Measurements from ENCODE around the gene GINM1.

The GINM1 gene

DNA sequence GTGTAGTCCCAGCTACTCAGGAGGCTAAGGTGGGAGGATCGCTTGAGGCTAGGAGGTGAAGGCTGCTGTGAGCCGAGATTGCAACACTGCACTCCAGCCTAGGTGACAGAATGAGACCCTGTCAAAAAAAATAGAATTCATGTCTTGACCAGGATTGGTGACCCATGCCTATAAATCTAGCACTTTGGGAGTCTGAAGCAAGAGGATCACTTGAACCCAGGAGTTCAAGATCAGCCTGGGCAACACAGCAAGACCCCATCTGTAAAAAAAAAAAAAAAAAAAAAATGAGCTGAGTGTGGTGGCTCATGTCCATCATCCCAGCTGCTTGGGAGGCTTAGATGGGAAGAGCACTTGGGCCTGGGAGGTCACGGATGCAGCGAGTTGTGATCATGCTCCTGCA, 34.3 kb downstream of the GINM1 start:
- Histone ChIP-seq H3K27ac (ENCODE audit: low read depth, low read length) (no peak overlapping the region), H3K27me3 (ENCODE audit: insufficient read depth, low read length) (no peaks in the 10 kb centered on the region), H3K9me3 (ENCODE audit: insufficient read depth, low read depth, low read length) (no peaks in the 10 kb centered on the region), H3K4me3 (ENCODE audit: low read length) (no peak overlapping the region), H3K36me3 (ENCODE audit: insufficient read depth, low read length) (peaks cover 48% of the 10 kb centered on the region), H3K4me1 (ENCODE audit: insufficient read depth, low read length) (no peaks in the 10 kb centered on the region), H3K9ac (ENCODE audit: low read depth, low read length) (no peak overlapping the region)
- WGBS = 93% methylated on average over 4 of the region's 4 CpGs

DNA sequence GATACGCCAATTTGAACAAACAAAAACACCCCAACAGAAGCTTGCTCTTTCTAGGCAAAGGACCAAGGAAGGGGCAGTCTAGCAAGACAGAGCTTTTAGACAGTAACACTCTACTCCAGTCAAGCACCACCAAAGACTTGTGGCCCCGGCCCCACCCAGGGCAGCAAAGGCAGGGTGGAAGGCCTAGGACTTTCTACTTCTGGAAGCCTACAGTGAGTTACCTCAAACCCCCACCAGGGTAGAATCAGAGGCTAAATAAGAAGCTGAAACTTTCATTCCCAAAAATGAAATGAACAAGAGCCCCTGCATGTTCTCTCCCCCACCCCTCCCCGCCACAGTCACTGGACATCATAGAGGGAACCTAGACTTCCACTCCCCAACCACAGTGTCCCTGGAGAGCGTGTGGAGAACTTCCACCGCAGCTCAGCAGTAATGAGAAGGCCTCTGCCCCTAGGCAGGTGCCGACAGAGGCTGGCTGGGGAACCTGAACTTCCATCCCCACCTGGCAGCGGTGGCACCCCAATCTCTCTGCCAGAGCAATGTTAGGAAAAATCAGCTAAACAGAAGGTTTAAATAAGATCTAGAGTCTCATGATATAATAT, 42.3 kb downstream of the GINM1 start:
- Histone ChIP-seq H3K4me1 (ENCODE audit: insufficient read depth, low read length) (no peaks in the 10 kb centered on the region), H3K9me3 (ENCODE audit: insufficient read depth, low read depth, low read length) (no peaks in the 10 kb centered on the region), H3K27me3 (ENCODE audit: insufficient read depth, low read length) (no peaks in the 10 kb centered on the region), H3K9ac (ENCODE audit: low read depth, low read length) (no peak overlapping the region), H3K36me3 (ENCODE audit: insufficient read depth, low read length) (0 out of 2 replicates have a peak, but pooled peaks cover under 1% of the 10 kb centered on the region), H3K4me3 (ENCODE audit: low read length) (no peak overlapping the region), H3K27ac (ENCODE audit: low read depth, low read length) (no peak overlapping the region)
- 96% methylated on average over 7 of the region's 7 CpGs for WGBS

DNA sequence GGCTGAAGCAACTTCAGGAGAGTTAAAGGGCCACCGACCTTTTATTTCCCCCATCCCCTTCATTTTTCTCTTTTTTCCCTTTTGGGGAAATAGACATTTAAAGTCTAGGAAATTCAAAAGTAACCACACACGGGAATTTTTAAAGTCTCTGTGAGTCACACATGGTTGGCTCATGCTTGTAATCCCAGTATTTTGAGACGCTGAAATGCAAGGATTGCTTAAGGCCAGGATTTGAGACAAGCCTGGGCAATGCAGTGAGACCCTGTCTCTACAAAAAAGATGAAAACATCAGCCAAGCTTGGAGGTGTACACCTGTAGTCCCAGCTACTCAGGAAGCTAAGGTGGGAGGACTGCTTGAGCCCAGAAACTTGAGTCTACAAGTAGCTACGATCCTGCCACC, 48.2 kb downstream of the GINM1 start:
- no peak overlapping the region for H3K9ac ChIP-seq (ENCODE audit: low read depth, low read length)

GRCh38 chr6:149615805-149616204, 49.6 kb downstream of the GINM1 start:
- no peak overlapping the region for H3K9ac ChIP-seq (ENCODE audit: low read depth, low read length)
- H3K36me3 ChIP-seq (ENCODE audit: insufficient read depth, low read length) = peaks cover 4% of the 10 kb centered on the region
- no peaks in the 10 kb centered on the region for H3K4me1 ChIP-seq (ENCODE audit: insufficient read depth, low read length)
- no peak overlapping the region for H3K4me3 ChIP-seq (ENCODE audit: low read length)
- 93% methylated on average over 3 of the region's 5 CpGs for WGBS
- H3K27ac ChIP-seq (ENCODE audit: low read depth, low read length) = no peak overlapping the region
- H3K27me3 ChIP-seq (ENCODE audit: insufficient read depth, low read length) = no peaks in the 10 kb centered on the region
- H3K9me3 ChIP-seq (ENCODE audit: insufficient read depth, low read depth, low read length) = no peaks in the 10 kb centered on the region

More for the DNA sequence above, 48.2 kb downstream of the GINM1 start:
- no peak overlapping the region for H3K4me3 ChIP-seq (ENCODE audit: low read length)
- no peaks in the 10 kb centered on the region for H3K4me1 ChIP-seq (ENCODE audit: insufficient read depth, low read length)
- WGBS = 92% methylated on average over 3 of the region's 4 CpGs
- H3K9me3 ChIP-seq (ENCODE audit: insufficient read depth, low read depth, low read length) = no peaks in the 10 kb centered on the region
- no peaks in the 10 kb centered on the region for H3K27me3 ChIP-seq (ENCODE audit: insufficient read depth, low read length)
- H3K27ac ChIP-seq (ENCODE audit: low read depth, low read length) = no peak overlapping the region
- H3K36me3 ChIP-seq (ENCODE audit: insufficient read depth, low read length) = no peaks in the 10 kb centered on the region

GRCh38 chr6:149627672-149628071, 61.5 kb downstream of the GINM1 start:
- no peaks in the 10 kb centered on the region for H3K27me3 ChIP-seq (ENCODE audit: insufficient read depth, low read length)
- no peak overlapping the region for H3K27ac ChIP-seq (ENCODE audit: low read depth, low read length)
- no peak overlapping the region for H3K4me3 ChIP-seq (ENCODE audit: low read length)
- no peaks in the 10 kb centered on the region for H3K9me3 ChIP-seq (ENCODE audit: insufficient read depth, low read depth, low read length)
- H3K9ac ChIP-seq (ENCODE audit: low read depth, low read length) = no peak overlapping the region
- peaks cover 25% of the 10 kb centered on the region for H3K36me3 ChIP-seq (ENCODE audit: insufficient read depth, low read length)
- H3K4me1 ChIP-seq (ENCODE audit: insufficient read depth, low read length) = no peaks in the 10 kb centered on the region

GRCh38 chr6:149628875-149629510, 62.8 kb downstream of the GINM1 start:
- H3K27ac ChIP-seq (ENCODE audit: low read depth, low read length) = no peak overlapping the region

DNA sequence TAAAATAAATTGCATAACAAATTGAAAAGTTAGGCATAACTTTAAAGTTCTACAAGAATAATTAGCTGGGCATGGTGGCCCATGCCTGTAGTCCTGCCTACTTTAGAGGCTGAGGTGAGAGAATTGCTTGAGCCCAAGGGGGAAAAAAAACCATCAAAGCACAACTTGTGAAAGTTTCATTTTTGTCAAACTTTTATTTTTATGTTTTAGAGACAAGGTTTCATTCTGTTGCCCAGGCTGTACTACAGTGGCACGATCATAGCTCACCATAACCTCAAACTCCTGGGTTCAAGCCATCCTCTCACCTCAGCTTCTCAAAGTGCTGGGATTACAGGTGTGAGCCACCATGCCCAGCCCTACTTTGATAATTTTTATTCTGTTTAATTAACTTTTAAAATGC, 68.1 kb downstream of the GINM1 start:
- Histone ChIP-seq H3K27me3 (ENCODE audit: insufficient read depth, low read length) (no peaks in the 10 kb centered on the region), H3K9ac (ENCODE audit: low read depth, low read length) (no peak overlapping the region), H3K9me3 (ENCODE audit: insufficient read depth, low read depth, low read length) (no peaks in the 10 kb centered on the region), H3K4me1 (ENCODE audit: insufficient read depth, low read length) (no peaks in the 10 kb centered on the region), H3K4me3 (ENCODE audit: low read length) (no peak overlapping the region), H3K27ac (ENCODE audit: low read depth, low read length) (no peak overlapping the region), H3K36me3 (ENCODE audit: insufficient read depth, low read length) (peaks cover 30% of the 10 kb centered on the region)
- WGBS = 97% methylated on average over 1 of the region's 1 CpG

More at GRCh38 chr6:149628875-149629510, 62.8 kb downstream of the GINM1 start:
- Histone ChIP-seq H3K9me3 (ENCODE audit: insufficient read depth, low read depth, low read length) (no peaks in the 10 kb centered on the region), H3K9ac (ENCODE audit: low read depth, low read length) (no peak overlapping the region), H3K27me3 (ENCODE audit: insufficient read depth, low read length) (no peaks in the 10 kb centered on the region), H3K4me1 (ENCODE audit: insufficient read depth, low read length) (no peaks in the 10 kb centered on the region), H3K36me3 (ENCODE audit: insufficient read depth, low read length) (peaks cover 21% of the 10 kb centered on the region), H3K4me3 (ENCODE audit: low read length) (no peak overlapping the region)
- 100% methylated on average over 4 of the region's 4 CpGs for WGBS

DNA sequence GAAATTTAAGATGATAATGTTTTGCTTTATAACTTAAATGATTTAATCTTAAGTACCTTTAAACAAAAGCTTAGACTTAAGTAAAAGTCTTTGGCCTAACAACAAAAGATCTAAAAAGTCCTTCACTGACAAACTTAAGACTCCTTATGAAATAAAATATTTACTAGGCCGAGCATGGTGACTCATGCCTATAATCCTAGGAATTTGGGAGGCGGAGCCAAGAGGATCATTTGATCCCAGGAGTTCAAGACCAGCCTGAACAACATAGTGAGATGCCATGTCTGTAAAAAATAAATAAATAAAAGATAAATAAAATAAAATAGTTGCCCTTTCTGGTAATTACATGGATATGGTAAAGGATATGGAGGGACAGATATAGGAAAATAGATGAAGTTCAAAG, 69.9 kb downstream of the GINM1 start:
- 93% methylated on average over 2 of the region's 2 CpGs for WGBS
- Histone ChIP-seq H3K27me3 (ENCODE audit: insufficient read depth, low read length) (no peaks in the 10 kb centered on the region), H3K36me3 (ENCODE audit: insufficient read depth, low read length) (peaks cover 25% of the 10 kb centered on the region; the same call in 1 of the 2 replicates)

More for the DNA sequence above, 69.9 kb downstream of the GINM1 start:
- no peaks in the 10 kb centered on the region for H3K4me1 ChIP-seq (ENCODE audit: insufficient read depth, low read length)
- no peaks in the 10 kb centered on the region for H3K9me3 ChIP-seq (ENCODE audit: insufficient read depth, low read depth, low read length)
- no peak overlapping the region for H3K4me3 ChIP-seq (ENCODE audit: low read length)
- no peak overlapping the region for H3K27ac ChIP-seq (ENCODE audit: low read depth, low read length)
- H3K9ac ChIP-seq (ENCODE audit: low read depth, low read length) = no peak overlapping the region

Data from HUES64 (cell line).